Panc1 (cell line): ENCODE measurements around the gene PFKL.

Source experiments
- POLR2AphosphoS5 ChIP-seq: IDR thresholded peaks from 2 replicates; pipeline ENCODE4 v1.6.1; 2012; ENCODE audit warnings: mild to moderate bottlenecking, low read depth, low read length, moderate library complexity
- TF ChIP-seq, protein P1 (sequence below): fragments of 450-650 bp; IDR thresholded peaks from 2 replicates; pipeline ENCODE4 v1.5.1; 2017; ENCODE audit warnings: mild to moderate bottlenecking
- TF ChIP-seq, protein P2 (sequence below), 2 experiments: IDR thresholded peaks; 2 replicates each; pipeline ENCODE4 v1.6.1; 2011 to 2012; ENCODE audit warnings: low read depth in 2 of 2, control low read depth in 1 of 2, low read length in 1 of 2, mild to moderate bottlenecking in 1 of 2, moderate library complexity in 1 of 2; ENCODE audit not compliant: insufficient read depth in 1 of 2

DNA sequence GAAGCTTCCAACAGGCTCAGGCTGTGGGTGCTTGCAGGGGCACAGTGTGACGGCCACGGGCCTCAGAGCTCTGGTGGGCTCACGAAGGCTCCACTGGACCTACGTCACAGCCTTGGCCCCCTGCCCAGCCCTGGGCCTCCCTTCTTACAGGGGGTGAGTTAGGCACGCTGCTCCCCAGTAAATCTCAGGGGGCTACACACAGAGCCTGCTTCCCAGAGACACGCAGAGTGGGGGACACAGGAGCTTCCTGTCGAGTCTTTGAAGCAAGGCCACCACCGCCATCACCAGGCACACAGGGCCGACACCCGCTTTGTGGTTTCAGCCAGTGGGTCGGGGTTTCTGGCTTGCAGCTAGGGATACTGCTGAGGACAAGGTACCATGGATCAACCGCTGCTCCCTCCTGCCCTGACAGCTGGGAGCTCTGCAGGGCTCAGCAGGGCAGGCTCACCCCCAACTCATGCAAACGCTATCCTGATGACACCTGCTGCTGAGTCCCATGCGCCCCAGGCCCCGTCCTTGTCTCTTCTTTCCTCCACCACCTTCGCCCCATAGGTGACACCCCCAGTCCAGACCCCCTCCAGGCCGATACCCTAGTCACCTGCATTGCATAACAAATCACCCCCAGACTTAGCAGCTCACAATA, 44.8 kb downstream of the PFKL start:
- no peak for TF ChIP-seq POLR2AphosphoS5
- TF ChIP-seq, protein P1, sequence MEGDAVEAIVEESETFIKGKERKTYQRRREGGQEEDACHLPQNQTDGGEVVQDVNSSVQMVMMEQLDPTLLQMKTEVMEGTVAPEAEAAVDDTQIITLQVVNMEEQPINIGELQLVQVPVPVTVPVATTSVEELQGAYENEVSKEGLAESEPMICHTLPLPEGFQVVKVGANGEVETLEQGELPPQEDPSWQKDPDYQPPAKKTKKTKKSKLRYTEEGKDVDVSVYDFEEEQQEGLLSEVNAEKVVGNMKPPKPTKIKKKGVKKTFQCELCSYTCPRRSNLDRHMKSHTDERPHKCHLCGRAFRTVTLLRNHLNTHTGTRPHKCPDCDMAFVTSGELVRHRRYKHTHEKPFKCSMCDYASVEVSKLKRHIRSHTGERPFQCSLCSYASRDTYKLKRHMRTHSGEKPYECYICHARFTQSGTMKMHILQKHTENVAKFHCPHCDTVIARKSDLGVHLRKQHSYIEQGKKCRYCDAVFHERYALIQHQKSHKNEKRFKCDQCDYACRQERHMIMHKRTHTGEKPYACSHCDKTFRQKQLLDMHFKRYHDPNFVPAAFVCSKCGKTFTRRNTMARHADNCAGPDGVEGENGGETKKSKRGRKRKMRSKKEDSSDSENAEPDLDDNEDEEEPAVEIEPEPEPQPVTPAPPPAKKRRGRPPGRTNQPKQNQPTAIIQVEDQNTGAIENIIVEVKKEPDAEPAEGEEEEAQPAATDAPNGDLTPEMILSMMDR, result no peak
- TF ChIP-seq, protein P2, sequence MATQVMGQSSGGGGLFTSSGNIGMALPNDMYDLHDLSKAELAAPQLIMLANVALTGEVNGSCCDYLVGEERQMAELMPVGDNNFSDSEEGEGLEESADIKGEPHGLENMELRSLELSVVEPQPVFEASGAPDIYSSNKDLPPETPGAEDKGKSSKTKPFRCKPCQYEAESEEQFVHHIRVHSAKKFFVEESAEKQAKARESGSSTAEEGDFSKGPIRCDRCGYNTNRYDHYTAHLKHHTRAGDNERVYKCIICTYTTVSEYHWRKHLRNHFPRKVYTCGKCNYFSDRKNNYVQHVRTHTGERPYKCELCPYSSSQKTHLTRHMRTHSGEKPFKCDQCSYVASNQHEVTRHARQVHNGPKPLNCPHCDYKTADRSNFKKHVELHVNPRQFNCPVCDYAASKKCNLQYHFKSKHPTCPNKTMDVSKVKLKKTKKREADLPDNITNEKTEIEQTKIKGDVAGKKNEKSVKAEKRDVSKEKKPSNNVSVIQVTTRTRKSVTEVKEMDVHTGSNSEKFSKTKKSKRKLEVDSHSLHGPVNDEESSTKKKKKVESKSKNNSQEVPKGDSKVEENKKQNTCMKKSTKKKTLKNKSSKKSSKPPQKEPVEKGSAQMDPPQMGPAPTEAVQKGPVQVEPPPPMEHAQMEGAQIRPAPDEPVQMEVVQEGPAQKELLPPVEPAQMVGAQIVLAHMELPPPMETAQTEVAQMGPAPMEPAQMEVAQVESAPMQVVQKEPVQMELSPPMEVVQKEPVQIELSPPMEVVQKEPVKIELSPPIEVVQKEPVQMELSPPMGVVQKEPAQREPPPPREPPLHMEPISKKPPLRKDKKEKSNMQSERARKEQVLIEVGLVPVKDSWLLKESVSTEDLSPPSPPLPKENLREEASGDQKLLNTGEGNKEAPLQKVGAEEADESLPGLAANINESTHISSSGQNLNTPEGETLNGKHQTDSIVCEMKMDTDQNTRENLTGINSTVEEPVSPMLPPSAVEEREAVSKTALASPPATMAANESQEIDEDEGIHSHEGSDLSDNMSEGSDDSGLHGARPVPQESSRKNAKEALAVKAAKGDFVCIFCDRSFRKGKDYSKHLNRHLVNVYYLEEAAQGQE (IDR thresholded peaks at IDR 0.05; ENCODE audit: insufficient read depth in 1 of 2, low read depth in 2 of 2, low read length in 1 of 2), result no peak
